ENCODE measurements around the gene ZNF639.

ZNF639 gene

DNA sequence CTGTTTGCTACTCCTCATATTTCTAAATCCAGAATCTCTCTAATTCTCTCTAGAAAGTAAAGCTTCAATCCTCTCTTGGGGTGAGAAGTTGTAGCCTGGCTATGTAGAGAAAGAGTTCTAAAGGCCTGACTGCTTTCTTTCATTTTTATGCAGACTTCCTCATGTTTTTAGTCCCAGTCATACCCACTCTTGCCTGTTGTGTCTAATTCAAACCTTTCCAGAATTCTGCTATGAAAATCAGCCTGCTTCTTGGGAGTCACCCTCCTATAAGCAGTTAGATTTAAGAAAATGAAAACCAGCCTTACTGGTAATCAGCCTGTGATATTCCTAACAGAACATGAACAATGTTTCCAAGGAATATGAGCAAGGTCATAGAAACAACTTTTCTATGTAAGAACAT lies 14.8 kb upstream of the ZNF639 start:
- no peak for DNase-seq

DNA sequence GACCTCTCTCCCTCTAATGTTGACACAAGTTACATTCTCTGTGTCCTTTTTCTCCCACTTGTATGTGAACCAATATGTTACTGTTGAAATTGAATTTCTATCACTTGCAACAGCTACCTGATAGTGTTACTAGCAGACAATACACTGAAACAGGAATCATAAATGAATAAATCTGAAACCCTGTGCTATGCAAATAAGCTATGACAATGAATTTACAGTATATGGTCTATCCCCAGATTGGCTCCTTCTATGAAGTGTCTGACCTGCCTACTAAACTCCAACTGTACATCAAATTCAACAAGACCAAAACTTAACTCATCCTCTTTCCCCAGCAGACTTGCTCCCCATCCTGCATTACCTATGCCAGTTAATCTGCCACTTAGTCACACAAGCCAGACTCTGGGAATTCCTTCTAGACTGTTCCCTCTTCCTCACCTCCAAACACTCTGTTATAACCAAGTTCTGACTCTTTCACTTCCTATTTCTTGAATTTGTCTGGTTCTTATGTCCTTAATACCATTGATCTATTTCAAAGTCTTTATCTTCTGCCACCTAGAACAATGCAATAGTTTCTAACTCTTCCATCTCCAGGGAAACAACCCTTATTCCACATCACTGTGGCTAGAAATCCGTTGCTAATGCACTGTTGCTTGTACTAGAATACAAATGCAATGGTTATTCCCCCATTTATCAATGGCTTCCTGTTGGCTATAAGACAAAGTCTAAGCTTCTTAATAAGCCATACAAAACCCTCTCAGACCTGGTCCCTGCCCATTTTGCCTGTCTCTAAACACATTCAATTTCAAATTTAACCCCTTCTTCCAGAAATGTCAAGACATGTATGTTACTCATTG lies 13.4 kb upstream of the ZNF639 start:
- intact Hi-C loops (cut with DNase I), result no loop called here
- DNase-seq, result no peak

More for the DNA sequence above, 14.8 kb upstream of the ZNF639 start:
- intact Hi-C loops (cut with DNase I), result no loop called here

DNA sequence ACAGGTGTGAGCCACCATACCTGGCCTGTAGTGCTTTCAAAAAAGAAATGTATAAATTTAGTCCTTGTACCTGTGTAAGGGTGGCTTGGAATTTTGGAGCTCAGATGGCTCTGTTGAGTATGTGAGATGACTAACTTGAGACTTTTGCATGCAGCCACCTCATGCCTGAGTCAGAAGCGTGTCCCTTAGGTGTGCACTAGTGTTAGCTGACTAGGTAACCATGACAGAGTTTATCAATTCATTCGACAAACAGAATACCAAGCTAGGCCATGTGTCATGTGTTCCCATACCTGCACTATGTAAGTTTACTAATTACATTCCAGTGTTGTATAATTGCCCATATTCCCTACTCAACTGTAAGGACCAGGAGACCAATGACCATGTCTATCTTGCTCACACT lies 4.0 kb upstream of the ZNF639 start:
- intact Hi-C loops (cut with DNase I), result no loop called here
- no peak for DNase-seq

DNA sequence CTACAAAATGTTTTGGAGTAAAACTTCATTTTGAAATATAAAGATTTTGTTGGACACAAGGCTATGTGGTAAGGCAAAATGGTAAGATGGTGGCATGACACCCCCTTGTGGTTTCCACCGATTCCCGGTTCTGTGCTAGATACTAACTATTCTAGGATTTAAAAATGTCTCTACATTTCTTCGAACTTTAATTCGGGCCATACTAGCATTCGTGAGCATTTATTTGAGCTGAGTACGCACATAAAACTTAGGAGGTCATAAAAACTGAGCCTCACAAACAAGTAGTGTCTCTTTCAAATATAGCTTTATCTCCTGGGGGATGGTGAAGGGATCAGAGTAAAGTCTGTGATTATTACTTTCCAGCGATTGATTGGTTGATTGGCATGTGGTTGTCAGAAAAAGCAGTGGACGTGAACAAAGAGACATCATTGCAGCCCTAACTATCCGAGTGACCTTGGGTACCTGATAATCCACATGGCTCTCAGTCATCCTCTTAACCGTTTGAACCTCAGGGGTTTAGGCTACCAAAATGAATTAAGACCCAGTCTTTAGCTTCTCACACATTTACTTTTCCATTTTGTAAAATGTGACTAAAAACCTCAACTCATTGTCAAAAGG lies 1.1 kb upstream of the ZNF639 start:
- intact Hi-C loops (cut with DNase I), result loop anchor here (2.0 to 10.0 kb wide), 3 partner anchors 173 to 251 kb away; partner anchors contain the start of genes ACTL6A, PIK3CA and ZMAT3
- peak in 38 of 42 donors; percentile 19 to 78 (median 52) for DNase-seq

DNA sequence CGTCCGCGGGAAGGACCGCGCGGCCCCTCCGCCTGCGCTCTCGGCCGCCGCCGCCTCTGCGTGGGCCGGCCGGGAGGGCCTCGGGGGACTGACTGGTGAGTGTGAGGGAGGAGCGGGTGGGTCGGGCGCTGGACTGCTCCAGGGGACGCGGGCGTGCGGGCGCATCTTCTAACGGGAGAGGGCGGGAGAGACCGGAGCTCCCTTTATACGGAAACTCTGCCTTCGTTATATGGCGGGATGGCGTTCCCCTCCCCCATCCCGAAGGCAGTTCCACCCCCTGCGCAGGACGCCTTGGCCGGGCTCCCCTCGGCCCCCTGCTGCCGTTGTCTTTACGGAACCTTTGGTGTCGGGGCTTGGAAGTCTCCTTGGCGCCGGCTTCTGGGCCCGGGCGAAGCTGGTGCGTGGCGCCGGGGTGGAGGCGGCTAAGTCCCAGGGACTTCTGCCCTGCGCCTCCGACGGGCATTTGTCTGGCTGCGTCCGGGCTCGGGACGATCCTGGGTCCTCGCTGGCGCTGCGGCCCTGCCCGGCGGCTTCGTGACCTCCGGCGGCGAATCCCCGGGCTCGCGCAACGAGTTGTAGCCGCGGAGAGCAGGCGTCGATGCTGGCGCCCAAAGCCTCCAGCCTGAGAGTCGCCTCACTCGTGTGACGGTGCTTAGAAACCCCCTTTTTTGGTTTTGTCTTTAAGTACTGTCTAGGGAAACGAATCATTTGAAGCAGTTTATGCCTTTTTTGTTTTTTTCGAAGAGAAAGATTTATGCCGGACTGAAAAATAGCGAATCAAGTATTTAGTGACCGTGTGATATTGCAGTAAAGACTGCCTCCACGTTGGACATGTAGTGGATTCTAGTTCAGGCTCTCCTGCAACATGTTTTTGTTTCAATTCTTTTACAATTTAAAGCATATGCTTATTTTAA lies 623 bp downstream of the ZNF639 start:
- intact Hi-C loops (cut with DNase I), result loop anchor here (2.0 to 10.0 kb wide), 3 partner anchors 175 to 253 kb away; partner anchors contain the start of genes ACTL6A, PIK3CA and ZMAT3
- DNase-seq, result peak in 41 of 42 donors; percentile 43 to 85 (median 67)

DNA sequence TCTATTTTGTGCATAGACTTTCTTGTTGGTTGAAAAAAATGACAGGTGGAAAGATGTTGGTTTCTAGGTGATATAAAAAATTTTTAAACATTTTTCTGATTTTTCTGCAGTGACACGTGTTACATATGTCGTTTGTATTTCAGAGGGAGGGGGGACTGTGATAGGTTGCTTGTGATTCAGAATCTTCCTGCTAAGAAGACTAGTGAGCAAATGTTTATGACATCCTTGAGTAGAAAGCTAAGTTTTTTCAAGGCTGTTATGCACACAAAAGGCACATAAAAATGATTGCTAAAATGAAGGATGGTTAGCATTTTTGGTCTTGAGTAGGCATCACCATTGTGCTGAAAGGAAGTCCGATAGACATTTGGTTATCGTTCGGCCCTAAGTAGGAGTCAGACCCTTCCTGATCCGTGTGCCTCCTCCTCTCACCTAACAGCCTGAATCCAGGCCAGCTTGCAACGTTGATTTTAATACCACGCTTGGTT lies 1.5 kb downstream of the ZNF639 start:
- peak in 1 of 42 donors; percentile 3 for DNase-seq
- intact Hi-C loops (cut with DNase I), result loop anchor here (10.0 kb wide), 1 partner anchor 240 kb away; the partner anchor contains the start of gene ACTL6A

DNA sequence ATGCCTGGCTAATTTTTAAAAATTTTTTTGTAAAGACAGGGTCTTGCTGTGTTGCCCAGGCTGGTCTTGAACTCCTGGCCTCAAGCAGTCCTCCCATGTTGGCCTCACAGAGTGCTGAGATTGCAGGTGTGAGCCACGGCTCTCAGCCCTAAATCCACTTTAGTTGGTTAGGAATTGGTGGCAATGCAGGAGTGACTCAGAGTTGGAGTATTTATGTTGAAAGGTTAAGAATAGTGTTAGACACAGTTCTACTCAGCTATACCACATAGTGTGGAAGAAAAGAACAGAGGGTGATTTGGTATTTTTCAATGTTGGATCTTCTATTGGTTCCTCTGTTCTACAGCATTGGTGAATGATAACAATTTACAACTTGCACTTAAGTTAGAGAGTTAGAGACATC lies 7.6 kb downstream of the ZNF639 start:
- no peak for DNase-seq
- intact Hi-C loops (cut with DNase I), result no loop called here

DNA sequence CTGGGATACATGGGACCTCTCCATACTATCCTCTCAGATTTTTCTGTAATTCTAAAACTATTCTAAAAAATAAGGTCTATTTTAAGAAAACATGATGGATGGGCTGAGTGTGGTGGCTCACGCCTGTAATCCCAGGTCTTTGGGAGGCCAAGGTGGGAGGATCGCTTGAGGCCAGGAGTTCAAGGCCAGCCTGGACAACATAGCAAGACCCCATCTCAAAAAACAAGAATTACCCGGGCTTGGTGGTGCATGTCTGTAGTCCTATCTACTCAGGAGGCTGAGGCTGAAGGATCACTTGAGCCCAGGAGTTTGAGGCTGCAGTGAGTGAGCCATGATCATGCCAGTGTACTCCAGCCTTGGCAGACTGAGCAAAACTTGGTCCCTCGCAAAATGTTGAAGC lies 9.4 kb downstream of the ZNF639 start:
- DNase-seq, result no peak
- intact Hi-C loops (cut with DNase I), result no loop called here

DNA sequence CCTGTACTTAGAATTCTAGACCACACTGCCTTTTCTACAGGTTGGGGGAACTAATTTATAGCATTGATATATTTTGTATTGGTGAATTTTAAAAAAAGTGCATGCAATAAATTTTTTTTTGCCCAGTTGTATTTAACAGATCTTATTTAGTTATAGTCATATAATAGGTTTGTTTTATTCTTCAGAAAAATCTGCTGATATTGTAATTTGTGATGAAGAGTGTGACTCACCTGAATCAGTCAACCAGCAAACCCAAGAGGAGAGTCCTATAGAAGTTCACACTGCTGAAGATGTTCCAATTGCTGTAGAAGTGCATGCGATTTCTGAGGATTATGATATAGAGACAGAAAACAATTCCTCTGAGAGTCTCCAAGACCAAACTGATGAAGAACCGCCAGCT lies 10.3 kb downstream of the ZNF639 start:
- no peak for DNase-seq
- intact Hi-C loops (cut with DNase I), result no loop called here

DNA sequence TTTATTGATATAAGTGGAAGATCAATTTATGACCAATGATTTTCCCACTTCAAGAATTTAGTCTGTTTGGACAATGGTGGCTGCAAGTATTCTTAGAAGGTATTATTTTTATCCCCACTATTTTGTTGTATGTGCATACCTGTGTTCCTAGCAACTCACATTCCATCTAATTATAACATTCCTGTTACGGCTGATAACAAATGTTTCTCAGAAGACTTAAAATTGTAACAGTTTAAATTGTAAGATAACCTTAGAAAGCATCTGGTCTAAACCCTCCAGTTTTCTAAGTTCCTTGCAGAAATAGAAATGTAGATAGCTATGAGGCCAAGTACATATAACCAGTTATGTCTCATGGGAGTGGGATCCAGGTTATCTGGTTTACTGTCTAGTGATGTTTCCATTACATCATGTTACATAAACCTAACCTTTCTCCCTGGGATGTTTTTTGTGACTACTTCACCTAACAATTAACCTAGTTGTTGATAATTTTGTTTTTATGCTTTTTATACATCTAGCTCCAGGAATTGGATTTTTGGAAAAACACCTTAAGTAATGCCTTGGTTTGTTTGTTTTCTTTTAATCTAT lies 13.6 kb downstream of the ZNF639 start:
- intact Hi-C loops (cut with DNase I), result no loop called here
- DNase-seq, result no peak

DNA sequence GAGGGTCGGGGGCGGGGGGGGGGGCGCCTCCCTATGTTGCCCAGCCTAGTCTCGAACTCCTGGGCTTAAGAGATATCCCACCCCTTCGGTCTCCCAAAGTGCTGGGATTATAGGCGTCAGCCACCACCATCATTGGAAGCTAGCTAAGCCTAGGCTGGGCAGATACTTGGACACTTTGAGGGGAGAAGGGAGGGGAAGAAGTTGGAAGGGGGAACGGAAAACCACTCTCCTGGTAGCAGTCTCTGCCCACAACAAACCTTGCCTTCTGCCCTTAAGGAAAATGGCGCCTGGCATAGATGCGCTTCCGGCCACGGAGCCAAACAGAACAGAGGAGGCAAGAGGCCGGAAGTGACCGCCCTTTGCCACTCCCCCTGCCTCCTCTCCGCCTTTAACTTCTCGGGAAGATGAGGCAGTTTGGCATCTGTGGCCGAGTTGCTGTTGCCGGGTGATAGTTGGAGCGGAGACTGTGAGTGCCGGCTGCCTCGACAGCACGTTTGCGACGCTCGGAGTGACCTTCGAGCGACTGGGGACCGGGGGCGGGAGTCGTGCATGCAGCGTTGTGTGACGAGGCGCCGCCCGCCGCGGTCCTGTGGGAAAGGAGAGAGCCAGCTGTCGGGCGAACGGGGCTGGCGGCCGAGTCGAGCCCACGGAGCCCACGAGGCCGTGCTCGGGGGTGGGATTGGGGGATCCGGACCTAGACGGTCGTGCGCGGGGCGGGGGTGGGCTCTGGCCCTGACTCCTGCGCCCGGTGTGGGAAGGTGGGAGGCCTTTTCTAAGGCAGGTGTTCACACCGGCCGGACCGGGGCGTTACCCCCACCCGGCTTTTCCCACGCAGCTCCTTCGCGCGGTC lies 24.7 kb downstream of the ZNF639 start, which contains the start of gene MFN1:
MFN1 (plus strand) TSS at position 365 of the 850 bp plus-strand sequence. CDS start 1,143 bp downstream, outside the sequence.
- DNase-seq, result peak; percentile 89 to 97 (median 94)
- intact Hi-C loops (cut with DNase I), result loop anchor here (5.0 kb wide), 1 partner anchor 215 kb away; the partner anchor contains the start of gene ACTL6A

DNA sequence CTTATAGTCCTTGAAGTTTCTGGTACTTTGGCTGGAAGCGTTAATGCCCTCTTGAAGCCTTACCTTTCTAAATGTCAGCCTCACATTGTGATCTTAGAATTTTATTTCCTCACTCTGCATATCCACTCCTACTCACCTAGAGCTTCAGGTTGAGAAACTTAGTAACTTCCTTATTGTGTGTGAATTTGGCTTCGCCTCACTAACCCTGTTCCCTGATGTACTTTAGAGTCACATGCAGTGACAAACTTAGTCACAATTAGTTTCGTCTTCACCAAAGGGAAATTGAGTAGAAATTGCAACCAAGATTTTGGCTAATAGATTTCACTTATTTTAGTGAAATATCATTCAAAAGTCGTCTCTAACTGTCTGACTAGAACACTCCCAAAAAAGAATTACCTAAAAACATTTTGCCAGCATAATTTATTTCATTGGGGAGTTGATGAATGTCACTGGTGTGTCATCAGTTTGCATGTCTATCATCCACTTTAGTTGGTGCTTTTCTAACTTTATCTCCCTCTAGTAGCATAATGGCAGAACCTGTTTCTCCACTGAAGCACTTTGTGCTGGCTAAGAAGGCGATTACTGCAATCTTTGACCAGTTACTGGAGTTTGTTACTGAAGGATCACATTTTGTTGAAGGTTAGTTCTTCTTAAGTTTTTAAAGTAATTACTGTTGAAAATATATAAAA lies 25.6 kb downstream of the ZNF639 start:
- DNase-seq, result no peak
- intact Hi-C loops (cut with DNase I), result loop anchor here (5.0 kb wide), 1 partner anchor 214 kb away; the partner anchor contains the start of gene ACTL6A

DNA sequence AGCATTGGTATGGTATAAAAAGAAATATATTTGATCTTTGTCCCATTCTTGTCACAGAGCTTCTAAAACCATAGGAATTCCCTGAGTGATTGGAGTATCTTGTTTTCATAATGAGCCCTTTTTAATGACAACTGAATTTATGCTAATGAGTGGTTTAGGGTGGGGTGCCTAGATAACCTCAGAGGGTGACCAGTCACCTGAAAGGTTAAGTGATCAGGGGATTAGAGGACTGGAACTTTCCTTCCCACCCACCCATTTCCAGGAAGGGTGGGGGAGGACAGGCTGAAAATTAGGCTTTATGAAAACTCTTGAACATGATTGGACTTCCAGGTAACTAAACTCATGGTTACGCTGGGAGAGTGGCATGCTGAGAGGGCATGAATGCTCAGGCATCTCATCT lies 33.2 kb downstream of the ZNF639 start:
- intact Hi-C loops (cut with DNase I), result no loop called here
- no peak for DNase-seq

DNA sequence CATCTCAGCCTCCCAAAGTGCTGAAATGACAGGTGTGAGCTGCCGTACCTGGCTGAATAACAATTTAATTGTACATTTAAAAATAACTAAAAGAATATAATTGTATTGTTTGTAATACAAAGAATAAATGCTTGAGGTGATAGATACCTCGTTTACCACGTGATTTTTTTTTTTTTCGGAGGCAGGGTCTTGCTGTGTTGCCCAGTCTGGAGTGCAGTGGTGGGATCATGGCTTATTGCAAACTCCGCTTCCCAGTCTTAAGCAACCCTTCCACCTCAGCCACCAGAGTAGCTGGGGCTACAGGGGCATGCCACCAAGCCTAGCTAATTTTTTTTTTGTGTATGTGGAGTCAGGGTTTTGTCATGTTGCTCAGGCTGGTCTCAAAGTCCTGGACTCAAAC lies 40.5 kb downstream of the ZNF639 start:
- intact Hi-C loops (cut with DNase I), result no loop called here
- DNase-seq, result no peak

DNA sequence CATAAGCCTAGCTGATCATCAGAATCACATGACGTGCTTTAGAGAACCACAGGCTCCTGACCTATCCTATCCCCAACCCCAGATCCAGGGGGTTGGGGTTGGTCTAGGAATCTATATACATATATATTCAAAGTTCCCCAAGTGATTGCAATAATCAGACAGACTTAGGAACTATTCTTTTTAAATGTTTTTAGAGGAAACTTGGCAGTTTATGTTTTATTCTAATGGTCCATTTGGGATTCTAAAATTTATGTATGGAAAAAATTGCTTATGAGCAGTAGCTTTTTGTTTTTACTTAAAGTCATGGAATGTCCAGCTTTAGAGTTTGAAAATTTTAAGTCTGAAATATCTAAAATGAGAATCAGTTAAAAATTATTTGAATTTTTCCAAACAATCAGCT lies 46.8 kb downstream of the ZNF639 start:
- no peak for DNase-seq
- intact Hi-C loops (cut with DNase I), result no loop called here

DNA sequence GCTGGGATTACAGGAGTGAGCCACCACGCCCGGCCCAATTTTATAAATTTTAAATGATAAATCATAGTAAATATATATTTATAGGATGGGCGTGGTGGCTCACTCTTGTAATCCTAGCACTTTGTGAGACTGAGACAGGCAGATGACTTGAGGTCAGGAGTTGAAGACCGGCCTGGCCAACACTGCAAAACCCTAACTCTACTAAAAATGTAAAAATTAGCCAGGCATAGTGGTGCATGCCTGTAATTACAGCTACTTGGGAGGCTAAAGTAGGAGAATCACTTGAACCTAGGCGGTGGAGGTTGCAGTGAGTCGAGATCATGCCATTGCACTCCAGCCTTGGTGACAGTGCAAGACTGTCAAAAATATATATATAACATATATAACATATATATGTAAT lies 51.1 kb downstream of the ZNF639 start:
- no peak for DNase-seq
- intact Hi-C loops (cut with DNase I), result no loop called here

Data from head of caudate nucleus (tissue), 42 donors.